HG03439 (cell line): Measurements from ENCODE around the gene KIF18B.
A peak's percentile ranks its signal among the peaks of the same experiment; 100 is the strongest.

Experiments
- ATAC-seq: cut with Tn5 transposase; IDR thresholded peaks from one replicate; pipeline ENCODE4 v1.9.1; 2021; ENCODE audit warnings: mild to moderate bottlenecking, moderate library complexity; ENCODE audit not compliant: unreplicated experiment

Gene KIF18B

GRCh38 chr17:44947461-44948314 lies at the start of gene KIF18B:
KIF18B (minus strand) TSS chr17:44947773; CDS start chr17:44936344, 11,429 bp downstream.
- ATAC-seq = peak; percentile 96

- ATAC-seq = no peak
These were observed 48.7 kb upstream of the KIF18B start for GRCh38 chr17:44996304-44996703.

- ATAC-seq = no peak
These were observed 47.9 kb upstream of the KIF18B start for GRCh38 chr17:44995436-44996001.

GRCh38 chr17:44992242-44992939 lies 44.8 kb upstream of the KIF18B start:
- no peak for ATAC-seq

GRCh38 chr17:44990994-44991393 lies 43.4 kb upstream of the KIF18B start:
- ATAC-seq = no peak

GRCh38 chr17:44989552-44990138 lies 42.1 kb upstream of the KIF18B start:
- no peak for ATAC-seq

GRCh38 chr17:44988044-44988942 lies 40.7 kb upstream of the KIF18B start:
- no peak for ATAC-seq

- no peak for ATAC-seq
These were observed 36.0 kb upstream of the KIF18B start for GRCh38 chr17:44983563-44983962.

GRCh38 chr17:44982113-44982702 lies 34.6 kb upstream of the KIF18B start:
- ATAC-seq = no peak

GRCh38 chr17:44981221-44981968 lies 33.8 kb upstream of the KIF18B start:
- no peak for ATAC-seq

GRCh38 chr17:44979426-44979995 lies 31.9 kb upstream of the KIF18B start:
- no peak for ATAC-seq

- ATAC-seq = no peak
These were observed 31.2 kb upstream of the KIF18B start for GRCh38 chr17:44978807-44979206.

GRCh38 chr17:44977814-44978550 lies 30.4 kb upstream of the KIF18B start:
- no peak for ATAC-seq

GRCh38 chr17:44977065-44977464 lies 29.5 kb upstream of the KIF18B start:
- ATAC-seq = no peak

- no peak for ATAC-seq
These were observed 28.6 kb upstream of the KIF18B start for GRCh38 chr17:44976206-44976605.

GRCh38 chr17:44972953-44973352 lies 25.4 kb upstream of the KIF18B start:
- ATAC-seq = no peak

- ATAC-seq = no peak
These were observed 24.4 kb upstream of the KIF18B start for GRCh38 chr17:44971776-44972483.
